Caco-2 (cell line): ENCODE results near the gene STOML1. TPM values are rescaled to one million over a fixed set of nuclear protein-coding genes. Genes with fewer than 3 reads are reported as not detected.

ENCODE experiments used
- BruUV-seq: library from RNA; stranded (reverse); fragments of 400-500 nt; replicated peaks from 2 replicates; lab custom pipeline; 2021; lab: Mats Ljungman, UMichigan
- CTCF ChIA-PET: fragments of 300-600 bp; sonication (Branson Sonifier 250); formaldehyde crosslinking; loops from one replicate; lab custom pipeline; 2022; ENCODE audit warnings: antibody characterized with exemption; lab: Charles Lee
- POLR2A ChIA-PET: fragments of 300-600 bp; sonication (Branson Sonifier 250); formaldehyde crosslinking; loops from one replicate; lab custom pipeline; 2022; ENCODE audit warnings: antibody characterized with exemption; lab: Charles Lee
- DNase-seq, 2 experiments: peaks; one replicate each; pipeline versions ENCODE4 v3.0.0 to v3.0.0-alpha.2; 2020 to 2022
- H3K27me3 ChIP-seq: replicated peaks from 2 replicates; pipeline ENCODE4 v1.6.0; 2011; ENCODE audit warnings: low read length; ENCODE audit not compliant: control insufficient read depth, insufficient read depth
- H3K36me3 ChIP-seq: 2 replicates; pipeline ENCODE4 v1.5.1; 2011; ENCODE audit warnings: low read length; ENCODE audit not compliant: control insufficient read depth, insufficient read depth
- H3K4me1 ChIP-seq: fragments of 250-450 bp; sonication (Bioruptor Pico); 2 replicates; pipeline ENCODE4 v1.5.1; 2020; ENCODE audit warnings: mild to moderate bottlenecking
- H3K4me3 ChIP-seq: 2 replicates; pipeline ENCODE4 v1.5.1; 2011; ENCODE audit warnings: low read depth, mild to moderate bottlenecking, control low read depth, low read length
- H3K9me3 ChIP-seq: fragments of 250-450 bp; sonication (Bioruptor Pico); 2 replicates; pipeline ENCODE4 v1.5.1; 2020; ENCODE audit warnings: mild to moderate bottlenecking, moderate library complexity
- H3K27ac Mint-ChIP-seq: one replicate; pipeline ENCODE4 v1.8.0; 2022; ENCODE audit warnings: mixed read lengths; ENCODE audit not compliant: unreplicated experiment
- H3K27me3 Mint-ChIP-seq: one replicate; pipeline ENCODE4 v1.8.0; 2022; ENCODE audit warnings: mixed read lengths; ENCODE audit not compliant: insufficient read depth, unreplicated experiment
- H3K36me3 Mint-ChIP-seq: one replicate; pipeline ENCODE4 v1.8.0; 2022; ENCODE audit warnings: mild to moderate bottlenecking, mixed read lengths; ENCODE audit not compliant: insufficient read depth, unreplicated experiment
- H3K4me1 Mint-ChIP-seq: one replicate; pipeline ENCODE4 v1.8.0; 2022; ENCODE audit warnings: low read depth, mixed read lengths; ENCODE audit not compliant: unreplicated experiment
- H3K4me3 Mint-ChIP-seq: one replicate; pipeline ENCODE4 v1.8.0; 2022; ENCODE audit warnings: mild to moderate bottlenecking, moderate library complexity, mixed read lengths; ENCODE audit not compliant: unreplicated experiment
- H3K9me3 Mint-ChIP-seq: one replicate; pipeline ENCODE4 v1.8.0; 2022; ENCODE audit warnings: mixed read lengths; ENCODE audit not compliant: unreplicated experiment
- intact Hi-C: fragments of 100-400 bp; cut with micrococcal nuclease; formaldehyde crosslinking; loops from one replicate; pipeline ENCODE4 v1.10.0; 2022; ENCODE audit not compliant: unreplicated experiment
- total RNA-seq: library from RNA; stranded (reverse); gene quantifications from 2 replicates; pipeline ENCODE4 v1.2.3, GENCODE V29; 2022
- TF ChIP-seq, protein P1 (sequence below), 2 experiments: fragments of 200-600 bp in 1 of 2; IDR thresholded peaks; 1 replicate in 1 of 2; 2 replicates in 1 of 2; pipeline versions ENCODE4 v1.5.1 to v1.8.0; 2011 to 2022; ENCODE audit warnings: antibody characterized with exemption in 1 of 2, control low read depth in 1 of 2, inconsistent platforms in 1 of 2, low read depth in 1 of 2, low read length in 1 of 2, mild to moderate bottlenecking in 1 of 2, moderate library complexity in 1 of 2; ENCODE audit not compliant: insufficient read depth in 1 of 2, severe bottlenecking in 1 of 2, unreplicated experiment in 1 of 2

The STOML1 gene
- total RNA-seq, 1 experiment from 2014 or later, result 7.6 TPM

DNA sequence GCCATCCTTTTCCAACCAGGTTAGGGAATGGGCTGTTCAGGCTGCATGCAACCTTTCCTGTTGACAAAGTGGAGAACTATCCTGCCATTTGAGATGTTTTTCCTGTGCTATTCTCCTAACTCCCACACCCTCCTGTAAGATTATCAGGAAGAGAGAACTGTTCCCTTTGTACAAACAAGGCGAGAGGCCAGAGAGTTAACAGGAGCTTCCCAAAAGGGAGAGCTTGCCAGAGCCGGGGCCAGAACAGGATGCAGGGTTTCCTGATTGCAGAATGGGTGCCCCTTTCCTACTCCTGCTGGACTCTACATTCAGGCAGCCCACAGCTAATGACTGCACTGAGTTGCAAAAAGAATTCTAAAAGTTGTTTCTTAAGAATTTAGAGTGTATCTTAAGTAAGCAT is 19.5 kb upstream of the STOML1 start:
- ChIA-PET POLR2A (no interaction called here), CTCF (interaction anchor here (1.0 to 1.2 kb wide), 3 partner anchors 17 to 38 kb away, joined by 3 to 4 read pairs (median 4); partner anchors contain the start of gene PML)
- Mint-ChIP-seq H3K27ac (no peak overlapping the region), H3K36me3 (no peaks in the 10 kb centered on the region), H3K9me3 (peaks cover 9% of the 10 kb centered on the region), H3K4me3 (no peak overlapping the region), H3K27me3 (no peaks in the 10 kb centered on the region), H3K4me1 (peaks cover 11% of the 10 kb centered on the region)
- BruUV-seq, result no TSS peak
- intact Hi-C loops, result no loop called here
- TF ChIP-seq, protein P1, sequence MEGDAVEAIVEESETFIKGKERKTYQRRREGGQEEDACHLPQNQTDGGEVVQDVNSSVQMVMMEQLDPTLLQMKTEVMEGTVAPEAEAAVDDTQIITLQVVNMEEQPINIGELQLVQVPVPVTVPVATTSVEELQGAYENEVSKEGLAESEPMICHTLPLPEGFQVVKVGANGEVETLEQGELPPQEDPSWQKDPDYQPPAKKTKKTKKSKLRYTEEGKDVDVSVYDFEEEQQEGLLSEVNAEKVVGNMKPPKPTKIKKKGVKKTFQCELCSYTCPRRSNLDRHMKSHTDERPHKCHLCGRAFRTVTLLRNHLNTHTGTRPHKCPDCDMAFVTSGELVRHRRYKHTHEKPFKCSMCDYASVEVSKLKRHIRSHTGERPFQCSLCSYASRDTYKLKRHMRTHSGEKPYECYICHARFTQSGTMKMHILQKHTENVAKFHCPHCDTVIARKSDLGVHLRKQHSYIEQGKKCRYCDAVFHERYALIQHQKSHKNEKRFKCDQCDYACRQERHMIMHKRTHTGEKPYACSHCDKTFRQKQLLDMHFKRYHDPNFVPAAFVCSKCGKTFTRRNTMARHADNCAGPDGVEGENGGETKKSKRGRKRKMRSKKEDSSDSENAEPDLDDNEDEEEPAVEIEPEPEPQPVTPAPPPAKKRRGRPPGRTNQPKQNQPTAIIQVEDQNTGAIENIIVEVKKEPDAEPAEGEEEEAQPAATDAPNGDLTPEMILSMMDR (IDR thresholded peaks at IDR 0.05; ENCODE audit: insufficient read depth in 1 of 2, low read depth in 1 of 2, low read length in 1 of 2, severe bottlenecking in 1 of 2, unreplicated experiment in 1 of 2), result no peak
- Histone ChIP-seq H3K27me3 (no peaks in the 10 kb centered on the region), H3K9me3 (peaks cover 7% of the 10 kb centered on the region; the same call in 1 of the 2 replicates), H3K4me3 (no peak overlapping the region), H3K4me1 (no peaks in the 10 kb centered on the region), H3K36me3 (no peaks in the 10 kb centered on the region)
- no peak for DNase-seq

GRCh38 chr15:74010929-74011540 is 18.9 kb upstream of the STOML1 start:
- H3K36me3 Mint-ChIP-seq, result no peaks in the 10 kb centered on the region
- peaks cover 11% of the 10 kb centered on the region for H3K4me1 Mint-ChIP-seq
- POLR2A ChIA-PET, result interaction anchor here (0.7 to 1.3 kb wide), 2 partner anchors 16 to 1636 kb away, joined by 5 to 13 read pairs; partner anchors contain the start of gene PML
- H3K27me3 Mint-ChIP-seq, result no peaks in the 10 kb centered on the region
- H3K9me3 ChIP-seq, result peaks cover 7% of the 10 kb centered on the region; the same call in 1 of the 2 replicates
- intact Hi-C loops, result no loop called here
- H3K4me1 ChIP-seq, result no peaks in the 10 kb centered on the region
- peaks cover 9% of the 10 kb centered on the region for H3K9me3 Mint-ChIP-seq
- no peaks in the 10 kb centered on the region for H3K27me3 ChIP-seq
- H3K4me3 ChIP-seq, result no peak overlapping the region
- DNase-seq, result peak in 1 of 2 experiments; percentile 13
- CTCF ChIA-PET, result interaction anchor here (0.7 to 1.2 kb wide), 7 partner anchors 12 to 620 kb away, joined by 3 to 6 read pairs (median 4); partner anchors contain the start of gene PML
- no TSS peak for BruUV-seq
- TF ChIP-seq, protein P1 (IDR thresholded peaks at IDR 0.05; ENCODE audit: insufficient read depth in 1 of 2, low read depth in 1 of 2, low read length in 1 of 2, severe bottlenecking in 1 of 2, unreplicated experiment in 1 of 2), result no peak
- H3K4me3 Mint-ChIP-seq, result no peak overlapping the region
- no peaks in the 10 kb centered on the region for H3K36me3 ChIP-seq
- no peak overlapping the region for H3K27ac Mint-ChIP-seq

DNA sequence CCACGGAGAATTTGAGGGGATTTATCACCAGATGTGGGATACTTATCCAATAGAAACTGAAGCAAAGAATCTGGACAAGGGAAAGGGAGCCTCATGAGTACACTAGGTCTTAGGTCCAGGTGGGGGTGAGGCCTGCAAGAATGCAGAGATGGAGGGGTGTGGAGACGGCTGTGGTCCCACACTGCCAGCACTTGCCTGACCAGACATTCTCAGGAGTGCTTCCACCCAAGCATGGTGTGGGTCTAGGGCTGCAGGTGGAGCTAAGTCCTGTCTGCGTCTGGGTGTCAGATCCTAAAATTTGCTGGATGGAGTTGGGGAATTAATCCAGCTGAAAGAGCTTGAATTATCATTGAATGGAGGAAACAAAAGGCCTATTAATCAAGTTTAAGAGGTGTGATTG is 16.8 kb upstream of the STOML1 start:
- Mint-ChIP-seq H3K27ac (no peak overlapping the region), H3K4me1 (peaks cover 11% of the 10 kb centered on the region), H3K4me3 (no peak overlapping the region), H3K27me3 (no peaks in the 10 kb centered on the region), H3K9me3 (peaks cover 9% of the 10 kb centered on the region), H3K36me3 (no peaks in the 10 kb centered on the region)
- H3K4me3 ChIP-seq, result no peak overlapping the region
- ChIA-PET CTCF (no interaction called here), POLR2A (no interaction called here)
- no peak for DNase-seq
- H3K36me3 ChIP-seq, result no peaks in the 10 kb centered on the region
- intact Hi-C loops, result no loop called here
- peaks cover 7% of the 10 kb centered on the region; the same call in 1 of the 2 replicates for H3K9me3 ChIP-seq
- no peaks in the 10 kb centered on the region for H3K4me1 ChIP-seq
- no TSS peak for BruUV-seq
- TF ChIP-seq, protein P1 (IDR thresholded peaks at IDR 0.05; ENCODE audit: insufficient read depth in 1 of 2, low read depth in 1 of 2, low read length in 1 of 2, severe bottlenecking in 1 of 2, unreplicated experiment in 1 of 2), result no peak
- H3K27me3 ChIP-seq, result no peaks in the 10 kb centered on the region
